ENCODE results near the gene COG5.

The COG5 gene

GRCh38 chr7:107321611-107322010 lies 242.1 kb downstream of the COG5 start:
- no peak for DNase-seq

- DNase-seq = no peak
Measured at GRCh38 chr7:107319724-107320228, 243.9 kb downstream of the COG5 start.

GRCh38 chr7:107318523-107319160 lies 245.1 kb downstream of the COG5 start:
- no peak for DNase-seq

GRCh38 chr7:107315716-107316220 lies 248.0 kb downstream of the COG5 start:
- DNase-seq = no peak

GRCh38 chr7:107313355-107313754 lies 250.4 kb downstream of the COG5 start:
- DNase-seq = no peak

- no peak for DNase-seq
Measured at GRCh38 chr7:107312418-107312817, 251.3 kb downstream of the COG5 start.

GRCh38 chr7:107309296-107309695 lies 254.4 kb downstream of the COG5 start:
- DNase-seq = no peak

- no peak for DNase-seq
Measured at GRCh38 chr7:107304636-107305035, 259.1 kb downstream of the COG5 start.

GRCh38 chr7:107304063-107304462 lies 259.7 kb downstream of the COG5 start:
- no peak for DNase-seq

GRCh38 chr7:107302250-107302847 lies 261.4 kb downstream of the COG5 start:
- DNase-seq = no peak

GRCh38 chr7:107294182-107294581 lies 269.5 kb downstream of the COG5 start:
- no peak for DNase-seq

GRCh38 chr7:107292591-107292990 lies 271.1 kb downstream of the COG5 start:
- DNase-seq = no peak

- no peak for DNase-seq
Measured at GRCh38 chr7:107291434-107291833, 272.3 kb downstream of the COG5 start.

- DNase-seq = no peak
Measured at GRCh38 chr7:107286751-107287621, 276.7 kb downstream of the COG5 start.

- DNase-seq = no peak
Measured at GRCh38 chr7:107284911-107285479, 278.7 kb downstream of the COG5 start.

- DNase-seq = no peak
Measured at GRCh38 chr7:107277331-107277730, 286.4 kb downstream of the COG5 start.

GRCh38 chr7:107276220-107276827 lies 287.4 kb downstream of the COG5 start:
- DNase-seq = no peak

GRCh38 chr7:107274506-107274905 lies 289.2 kb downstream of the COG5 start:
- no peak for DNase-seq

- DNase-seq = no peak
Measured at GRCh38 chr7:107269790-107270189, 293.9 kb downstream of the COG5 start.

GRCh38 chr7:107268594-107268993 lies 295.1 kb downstream of the COG5 start:
- no peak for DNase-seq

- no peak for DNase-seq
Measured at GRCh38 chr7:107267138-107267537, 296.6 kb downstream of the COG5 start.

- no peak for DNase-seq
Measured at GRCh38 chr7:107264723-107265122, 299.0 kb downstream of the COG5 start.

GRCh38 chr7:107262857-107263256 lies 300.9 kb downstream of the COG5 start:
- DNase-seq = no peak
